NCI-H82 (cell line): ENCODE data around the gene POPDC3.
"Not testable (repeated sequence)": the region's sequence is repeated elsewhere in the genome, so short reads cannot be mapped to it uniquely, and the experiment has no call there.

Experiments
- DNase-seq: peaks from one replicate; lab custom pipeline; 2025; lab: John Stamatoyannopoulos, UW

POPDC3 gene

GRCh38 chr6:105179244-105180065, at the start of gene POPDC3:
TSS of gene POPDC3 (minus strand) at chr6:105180014. CDS start at chr6:105161909, 18,105 bp downstream.
- peak; percentile 70 for DNase-seq

- no peak for DNase-seq
Observed at GRCh38 chr6:105227295-105227767, 47.5 kb upstream of the POPDC3 start.

GRCh38 chr6:105226598-105227294, 46.9 kb upstream of the POPDC3 start:
- DNase-seq, result no peak

- DNase-seq, result no peak
Observed at GRCh38 chr6:105223242-105223641, 43.4 kb upstream of the POPDC3 start.

- DNase-seq, result peak; percentile 49
Observed at GRCh38 chr6:105221219-105221618, 41.4 kb upstream of the POPDC3 start.

GRCh38 chr6:105220186-105220585, 40.4 kb upstream of the POPDC3 start:
- DNase-seq, result peak; percentile 74

GRCh38 chr6:105219218-105219617, 39.4 kb upstream of the POPDC3 start:
- DNase-seq, result not testable (repeated sequence)

GRCh38 chr6:105215506-105215905, 35.7 kb upstream of the POPDC3 start:
- peak; percentile 47 for DNase-seq

- DNase-seq, result no peak
Observed at GRCh38 chr6:105214668-105215067, 34.9 kb upstream of the POPDC3 start.

GRCh38 chr6:105213272-105213671, 33.5 kb upstream of the POPDC3 start:
- no peak for DNase-seq

GRCh38 chr6:105212587-105212986, 32.8 kb upstream of the POPDC3 start:
- no peak for DNase-seq

GRCh38 chr6:105211831-105212230, 32.0 kb upstream of the POPDC3 start:
- no peak for DNase-seq

GRCh38 chr6:105210932-105211531, 31.2 kb upstream of the POPDC3 start:
- no peak for DNase-seq

- no peak for DNase-seq
Observed at GRCh38 chr6:105209950-105210706, 30.3 kb upstream of the POPDC3 start.

GRCh38 chr6:105207524-105208269, 27.9 kb upstream of the POPDC3 start:
- no peak for DNase-seq

GRCh38 chr6:105204768-105205167, 25.0 kb upstream of the POPDC3 start:
- DNase-seq, result no peak

- no peak for DNase-seq
Observed at GRCh38 chr6:105204331-105204730, 24.5 kb upstream of the POPDC3 start.

- peak; percentile 89 for DNase-seq
Observed at GRCh38 chr6:105202486-105202885, 22.7 kb upstream of the POPDC3 start.

- peak; percentile 49 for DNase-seq
Observed at GRCh38 chr6:105200133-105200730, 20.4 kb upstream of the POPDC3 start.

- peak; percentile 35 for DNase-seq
Observed at GRCh38 chr6:105199711-105200110, 19.9 kb upstream of the POPDC3 start.

- DNase-seq, result no peak
Observed at GRCh38 chr6:105196076-105196475, 16.3 kb upstream of the POPDC3 start.
